ENCODE data around the gene NLGN1. TPM values are rescaled to one million over a fixed set of nuclear protein-coding genes. Genes with fewer than 3 reads are reported as not detected.

Gene NLGN1
- total RNA-seq, 2 experiments from 2014 or later: not detected

- POLR2A ChIA-PET: no interaction called here
Measured at GRCh38 chr3:173889596-173889995, 492.1 kb downstream of the NLGN1 start.

GRCh38 chr3:173890091-173890490 is 492.5 kb downstream of the NLGN1 start:
- ChIA-PET CTCF (no interaction called here), POLR2A (no interaction called here)

More at GRCh38 chr3:173889596-173889995, 492.1 kb downstream of the NLGN1 start:
- CTCF ChIA-PET: interaction anchor here (0.7 kb wide), 1 partner anchor 174 kb away, joined by 3 read pairs; no protein-coding TSS in a partner anchor

- CTCF ChIA-PET: no interaction called here
- POLR2A ChIA-PET: no interaction called here
Measured at GRCh38 chr3:173891272-173892100, 493.9 kb downstream of the NLGN1 start.

DNA sequence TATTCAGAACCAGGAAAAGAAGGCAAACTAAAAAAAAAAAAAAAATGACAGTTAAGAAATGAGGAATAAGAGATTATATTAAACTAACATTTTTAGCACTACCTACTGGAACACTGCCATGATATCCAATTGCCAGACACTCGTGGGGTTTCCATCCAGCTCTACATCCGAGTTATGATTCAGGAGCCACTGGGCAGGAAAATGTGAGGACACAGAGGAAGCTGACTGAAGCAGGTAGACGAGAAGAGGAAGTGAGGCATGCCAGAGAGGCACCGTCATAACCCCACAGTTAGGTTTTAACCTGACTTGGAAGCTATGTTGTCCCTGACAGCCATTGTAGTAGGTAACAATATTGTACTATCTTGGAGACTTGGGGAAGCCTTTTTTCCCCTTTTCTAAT is 495.0 kb downstream of the NLGN1 start:
- POLR2A ChIA-PET: no interaction called here
- CTCF ChIA-PET: no interaction called here

GRCh38 chr3:173893066-173893465 is 495.5 kb downstream of the NLGN1 start:
- ChIA-PET POLR2A (no interaction called here), CTCF (no interaction called here)

DNA sequence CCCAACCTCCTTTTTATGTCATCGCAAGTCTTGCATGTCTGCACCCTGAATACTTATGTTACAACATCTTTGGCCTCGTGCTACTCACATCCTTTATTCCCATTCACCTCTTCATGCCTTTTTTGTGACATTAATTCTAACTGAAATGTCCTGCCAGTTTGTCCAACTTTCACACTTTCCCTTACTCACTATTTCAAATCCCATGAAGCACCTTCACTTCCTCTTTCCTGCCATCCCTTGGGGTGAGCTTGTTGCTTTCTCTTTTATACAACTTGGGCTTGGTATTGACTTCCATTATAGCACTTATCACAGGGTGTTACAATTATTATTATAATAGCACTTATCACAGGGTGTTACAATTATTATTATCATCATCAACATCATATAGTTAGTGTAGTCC is 496.3 kb downstream of the NLGN1 start:
- POLR2A ChIA-PET: no interaction called here
- CTCF ChIA-PET: no interaction called here

GRCh38 chr3:173897631-173898030 is 500.1 kb downstream of the NLGN1 start:
- POLR2A ChIA-PET: no interaction called here

GRCh38 chr3:173901649-173902048 is 504.1 kb downstream of the NLGN1 start:
- POLR2A ChIA-PET: no interaction called here
- CTCF ChIA-PET: no interaction called here

More at GRCh38 chr3:173897631-173898030, 500.1 kb downstream of the NLGN1 start:
- CTCF ChIA-PET: no interaction called here

- ChIA-PET POLR2A (no interaction called here), CTCF (no interaction called here)
Measured at GRCh38 chr3:173902401-173902800, 504.9 kb downstream of the NLGN1 start.

GRCh38 chr3:173902871-173903270 is 505.3 kb downstream of the NLGN1 start:
- ChIA-PET POLR2A (no interaction called here), CTCF (no interaction called here)

DNA sequence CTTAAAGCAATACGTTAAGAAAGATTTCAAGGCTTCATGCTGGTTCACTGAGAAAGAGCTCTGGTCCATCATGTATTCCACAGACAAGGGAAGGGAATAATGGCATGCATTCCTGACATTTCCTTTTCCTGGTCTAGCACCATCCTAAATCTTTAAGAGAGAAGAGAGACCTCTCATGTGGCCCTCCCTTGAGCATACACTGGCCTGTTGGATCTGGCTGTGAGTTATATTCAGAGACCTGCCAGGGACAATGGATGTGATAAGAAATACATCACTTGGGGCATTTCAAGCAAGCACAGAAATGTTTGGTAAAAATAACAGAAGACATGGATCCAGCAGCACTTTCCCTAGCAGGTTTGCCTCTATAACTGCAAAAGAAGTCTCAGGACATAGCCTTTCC is 507.8 kb downstream of the NLGN1 start:
- ChIA-PET POLR2A (no interaction called here), CTCF (no interaction called here)

- POLR2A ChIA-PET: no interaction called here
- CTCF ChIA-PET: no interaction called here
Measured at GRCh38 chr3:173911446-173911845, 513.9 kb downstream of the NLGN1 start.

- CTCF ChIA-PET: no interaction called here
- POLR2A ChIA-PET: no interaction called here
Measured at GRCh38 chr3:173912126-173912525, 514.6 kb downstream of the NLGN1 start.

DNA sequence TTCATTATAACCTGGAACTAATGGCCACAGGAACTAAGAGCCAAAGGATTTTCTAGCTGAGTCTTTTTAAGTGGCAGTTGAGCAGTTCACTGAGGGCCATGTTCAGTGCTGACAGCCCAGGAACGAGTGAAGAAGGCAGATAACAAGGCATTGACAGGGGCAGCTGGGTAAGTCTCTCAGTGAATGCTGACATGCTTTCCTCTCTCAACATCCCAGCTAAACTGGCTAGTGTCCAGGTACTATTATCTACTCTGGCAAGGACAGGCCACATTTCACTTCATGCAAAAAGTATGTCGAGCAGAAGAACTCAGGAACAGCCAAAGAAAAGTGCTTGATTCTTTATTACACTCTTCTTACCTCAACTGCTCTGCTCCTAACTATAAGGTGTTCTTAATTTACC is 515.9 kb downstream of the NLGN1 start:
- ChIA-PET CTCF (no interaction called here), POLR2A (no interaction called here)

GRCh38 chr3:173913974-173914421 is 516.5 kb downstream of the NLGN1 start:
- ChIA-PET POLR2A (no interaction called here), CTCF (no interaction called here)

- ChIA-PET CTCF (no interaction called here), POLR2A (no interaction called here)
Measured at GRCh38 chr3:173916799-173917198, 519.3 kb downstream of the NLGN1 start.

- CTCF ChIA-PET: no interaction called here
Measured at GRCh38 chr3:173920386-173920785, 522.8 kb downstream of the NLGN1 start.

DNA sequence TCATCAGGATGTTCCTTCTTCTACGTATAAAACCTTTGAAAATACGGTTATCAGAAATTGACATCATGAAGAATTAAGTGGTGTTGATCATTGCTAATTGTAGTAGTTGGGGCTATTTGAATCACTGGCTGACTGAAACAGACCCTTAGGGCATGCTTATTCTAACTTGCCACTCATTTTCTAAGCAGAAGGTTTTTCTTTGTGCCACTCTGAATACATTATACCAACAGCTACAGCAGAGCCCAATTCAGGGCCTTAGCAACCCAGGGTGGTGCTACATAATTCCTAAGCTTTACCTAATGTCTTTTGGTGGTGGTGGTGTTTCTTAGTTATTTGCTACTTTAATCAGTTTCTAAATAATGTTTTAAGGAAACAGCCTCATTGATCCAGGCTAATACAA is 524.2 kb downstream of the NLGN1 start:
- POLR2A ChIA-PET: no interaction called here

More at GRCh38 chr3:173920386-173920785, 522.8 kb downstream of the NLGN1 start:
- POLR2A ChIA-PET: no interaction called here

DNA sequence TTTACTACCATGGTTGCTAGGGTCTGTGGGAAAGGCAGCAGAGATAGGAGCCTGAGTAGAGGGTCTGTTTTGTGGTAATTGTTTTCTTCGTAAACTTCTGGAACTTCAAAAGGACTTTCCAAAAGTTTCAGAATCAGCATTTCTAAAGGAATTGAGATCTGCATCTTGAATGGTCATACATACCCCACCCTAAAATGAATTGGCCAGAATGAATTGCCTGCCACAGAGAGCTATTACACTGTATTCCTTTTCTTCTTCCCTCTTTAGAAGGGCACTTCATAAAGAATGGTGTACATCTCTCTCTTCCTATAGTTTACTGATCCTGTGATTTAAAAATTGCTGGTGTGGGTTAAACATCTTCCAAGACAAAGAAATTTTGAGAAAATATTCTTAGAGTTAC is 525.7 kb downstream of the NLGN1 start:
- CTCF ChIA-PET: no interaction called here
- POLR2A ChIA-PET: no interaction called here

More for the DNA sequence above, 524.2 kb downstream of the NLGN1 start:
- CTCF ChIA-PET: no interaction called here

- ChIA-PET CTCF (no interaction called here), POLR2A (no interaction called here)
Measured at GRCh38 chr3:173930251-173930650, 532.7 kb downstream of the NLGN1 start.

GRCh38 chr3:173932624-173933023 is 535.1 kb downstream of the NLGN1 start:
- CTCF ChIA-PET: no interaction called here
- POLR2A ChIA-PET: interaction anchor here (0.7 kb wide), 1 partner anchor 14 kb away, joined by 3 read pairs; no protein-coding TSS in a partner anchor

DNA sequence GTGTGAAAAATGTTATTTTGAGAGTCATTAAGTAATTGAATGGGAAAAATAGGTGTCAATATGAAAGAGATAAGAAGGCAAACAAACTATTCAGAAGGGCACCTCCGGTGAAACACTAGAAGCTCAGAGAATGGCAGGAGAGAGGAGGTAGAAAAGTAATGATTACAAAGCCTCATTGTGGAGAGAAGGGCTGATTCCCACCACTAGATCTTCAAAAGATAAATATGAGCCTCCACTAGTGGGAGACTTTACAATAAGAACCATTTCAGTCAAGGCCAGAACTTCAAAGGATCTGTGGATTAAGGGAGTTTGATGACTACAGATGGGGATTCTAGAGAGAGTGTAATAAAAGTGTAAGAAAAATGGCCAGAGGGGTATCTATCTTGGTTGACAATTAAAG is 535.6 kb downstream of the NLGN1 start:
- POLR2A ChIA-PET: no interaction called here
- CTCF ChIA-PET: no interaction called here

All from activated CD8-positive, alpha-beta memory T cell treated with anti-CD3 and anti-CD28 coated beads for 36 hours (primary cell).